T follicular helper cell (primary cell): ENCODE data around the gene CEP20.

Experiments
- DNase-seq: peaks from one replicate; pipeline ENCODE4 v3.0.0-alpha.2; 2020; ENCODE audit warnings: low read depth

CEP20 gene

DNA sequence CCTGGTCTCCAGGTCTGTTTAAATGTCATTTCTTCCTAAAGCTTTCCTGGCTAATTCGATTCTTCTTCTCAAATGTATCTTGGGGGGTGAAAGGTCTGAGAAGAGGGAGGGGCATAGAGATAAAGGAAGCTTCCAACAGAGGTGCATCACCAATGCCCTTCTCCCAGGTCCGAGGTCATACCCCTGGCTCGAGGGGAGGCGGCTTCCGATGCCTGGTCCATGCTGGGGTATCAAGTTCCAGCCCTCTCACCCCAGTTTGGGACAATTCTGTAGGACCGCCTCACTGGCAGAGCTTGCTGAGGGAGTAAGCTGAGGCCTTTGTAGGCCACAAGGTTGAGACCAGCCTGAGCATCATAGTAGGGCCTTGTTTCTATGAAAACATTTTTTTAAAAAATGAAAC is 10.3 kb upstream of the CEP20 start:
- no peak for DNase-seq

DNA sequence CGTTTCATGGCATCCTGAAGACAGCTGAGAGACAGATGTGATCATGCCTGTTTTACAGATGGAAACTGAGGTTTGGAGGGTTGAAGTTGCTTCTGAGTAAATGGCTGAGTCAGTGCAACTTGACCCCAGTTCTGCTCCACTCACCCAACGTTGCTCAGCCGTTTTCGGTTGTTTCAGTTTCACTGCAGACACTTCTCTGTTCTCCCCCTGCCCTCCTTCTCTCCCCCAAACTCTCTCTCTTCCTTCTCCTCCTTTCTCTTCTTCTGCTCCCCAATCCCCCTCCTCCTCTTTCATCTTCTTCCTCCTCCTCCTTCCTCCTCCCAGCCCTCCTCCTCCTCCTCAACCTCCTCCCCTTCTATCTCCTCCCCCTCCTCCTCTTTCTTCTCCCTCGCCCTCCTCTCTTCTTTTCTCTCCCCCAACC is 9.4 kb upstream of the CEP20 start:
- no peak for DNase-seq

DNA sequence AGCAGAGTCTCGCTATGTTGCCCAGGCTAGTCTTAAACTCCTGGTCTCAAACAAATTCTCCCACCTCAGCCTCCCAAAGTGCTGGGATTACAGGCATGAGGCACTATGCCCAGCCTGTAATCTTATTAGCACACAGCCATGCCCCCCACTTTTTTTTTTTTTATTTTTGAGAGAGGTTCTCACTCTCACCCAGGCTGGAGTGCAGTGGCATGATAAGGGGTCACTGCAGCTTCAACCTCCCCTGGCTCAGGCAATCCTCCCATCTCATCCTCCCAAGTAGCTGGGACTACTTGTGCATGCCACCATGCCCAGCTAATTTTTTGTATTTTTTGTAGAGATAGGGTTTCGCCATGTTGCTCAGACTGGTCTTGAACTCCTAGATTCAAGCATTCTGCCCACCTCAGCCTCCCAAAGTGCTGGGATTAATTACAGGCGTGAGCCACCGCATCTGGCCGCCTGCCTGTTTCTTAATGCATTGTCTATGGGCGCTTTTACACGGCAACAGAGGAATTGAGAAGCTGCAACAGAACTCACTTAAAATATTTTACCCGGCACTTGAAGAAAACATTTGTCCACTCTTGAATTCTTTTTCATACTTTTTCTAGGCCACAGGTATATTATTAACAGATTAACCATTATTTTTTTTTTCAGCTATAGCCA is 8.8 kb upstream of the CEP20 start:
- no peak for DNase-seq

DNA sequence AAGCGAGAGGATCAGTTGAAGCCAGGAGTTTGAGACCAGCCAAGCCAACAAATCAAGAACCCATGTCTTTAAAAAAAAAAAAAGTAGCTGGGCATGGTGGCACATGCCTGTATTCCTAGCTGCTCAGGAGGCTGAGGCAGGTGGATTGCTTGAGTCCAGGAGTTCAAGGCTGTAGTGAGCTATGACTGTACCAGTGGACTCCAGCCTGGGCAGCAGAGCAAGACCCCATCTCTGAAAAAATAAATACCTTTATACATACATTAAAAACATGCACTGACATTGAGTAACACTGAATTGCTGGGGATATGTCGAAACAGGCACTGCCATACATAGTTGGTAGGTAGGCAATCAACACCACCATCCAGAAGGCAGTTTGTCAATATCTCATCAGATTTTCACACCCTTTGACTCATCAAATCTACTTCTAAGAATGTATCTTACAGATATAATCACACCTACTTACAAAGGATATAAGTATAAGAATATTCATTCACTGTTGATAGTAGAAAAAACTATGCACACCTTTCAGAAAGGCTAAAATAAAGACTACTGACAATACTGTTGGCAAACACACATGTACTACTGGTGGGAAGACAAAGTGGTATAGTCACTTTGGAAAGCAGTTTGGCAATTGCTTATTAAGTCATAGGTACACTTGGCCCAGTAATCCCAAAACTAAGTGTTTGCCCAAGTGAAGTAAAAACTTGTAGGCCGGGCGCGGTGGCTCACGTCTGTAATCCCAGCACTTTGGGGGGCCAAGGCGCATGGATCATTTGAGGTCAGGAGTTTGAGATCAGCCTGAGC is 6.4 kb upstream of the CEP20 start:
- no peak for DNase-seq

DNA sequence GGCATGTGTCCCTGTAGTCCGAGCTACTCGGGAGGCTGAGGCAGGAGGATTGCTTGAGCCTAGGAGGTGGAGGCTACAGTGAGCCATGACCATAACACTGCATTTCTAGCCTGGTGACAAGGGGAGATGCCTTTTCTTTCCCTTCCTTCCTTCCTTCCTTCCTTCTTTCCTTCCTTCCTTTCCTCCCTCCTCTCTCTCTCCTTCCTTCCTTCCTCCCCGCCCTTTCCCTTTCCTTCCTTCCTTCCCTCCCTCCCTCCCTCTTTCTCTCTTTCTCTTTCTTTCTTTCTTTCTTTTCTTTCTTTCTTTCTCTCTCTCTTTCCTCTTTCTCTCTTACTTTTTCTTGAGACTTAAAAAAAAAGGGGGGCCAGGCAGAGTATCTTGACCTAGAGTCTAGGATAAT is 3.1 kb upstream of the CEP20 start:
- DNase-seq: no peak

DNA sequence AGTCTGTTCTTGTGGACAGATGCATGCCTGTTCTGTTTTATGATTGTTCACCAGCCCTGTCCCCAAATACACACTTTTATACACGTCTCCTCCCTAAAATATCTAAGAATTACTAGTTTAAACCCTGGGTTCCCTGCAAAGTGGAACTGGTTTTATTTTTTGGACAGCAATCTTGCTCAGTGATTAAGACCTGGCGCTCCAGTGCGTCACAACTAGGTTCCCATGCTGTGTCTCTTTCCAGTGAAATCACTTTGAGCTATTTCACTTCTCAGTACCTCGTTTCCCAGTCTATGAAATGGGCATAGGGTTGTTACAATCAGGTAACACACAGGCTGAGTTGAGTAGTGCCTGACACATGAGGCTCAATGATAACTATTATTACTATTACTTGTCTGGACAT is 1.1 kb downstream of the CEP20 start:
- DNase-seq: no peak

DNA sequence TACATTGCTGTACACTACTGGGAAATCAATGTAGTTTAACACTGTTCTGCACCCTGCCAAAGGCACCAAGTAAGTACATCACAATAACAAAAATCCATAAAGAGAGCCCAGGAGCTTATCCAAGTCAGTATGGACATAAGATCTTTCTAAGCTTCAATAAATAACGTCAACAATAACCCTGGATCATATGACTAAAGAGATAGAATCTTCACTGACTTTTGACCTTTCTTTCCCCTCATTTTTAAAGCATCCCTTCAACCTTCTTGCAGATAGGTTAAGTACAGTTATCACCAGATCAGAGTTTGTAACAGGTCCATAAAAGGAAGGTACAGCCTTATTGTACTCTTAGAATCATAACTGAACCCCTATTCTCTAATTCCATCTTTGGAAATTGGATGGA is 2.3 kb downstream of the CEP20 start:
- DNase-seq: no peak

DNA sequence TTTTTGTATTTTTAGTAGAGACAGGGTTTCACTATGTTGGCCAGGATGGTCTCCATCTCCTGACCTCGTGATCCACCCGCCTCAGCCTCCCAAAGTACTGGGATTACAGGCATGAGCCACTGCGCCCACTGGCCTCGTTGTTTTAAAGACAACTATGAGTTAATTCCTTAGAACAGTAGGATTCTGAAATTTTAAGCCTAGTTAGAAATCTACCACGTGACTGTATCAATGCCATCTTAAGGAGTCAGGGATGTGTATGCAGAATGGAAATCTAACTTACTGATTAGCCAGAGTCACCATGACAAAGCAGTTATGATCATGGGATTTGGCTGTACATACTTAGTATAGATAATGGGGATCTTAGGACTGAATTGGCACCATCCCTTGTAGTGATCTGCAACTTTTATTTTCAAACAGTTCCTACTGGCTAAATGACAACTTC is 2.8 kb downstream of the CEP20 start:
- DNase-seq: no peak

DNA sequence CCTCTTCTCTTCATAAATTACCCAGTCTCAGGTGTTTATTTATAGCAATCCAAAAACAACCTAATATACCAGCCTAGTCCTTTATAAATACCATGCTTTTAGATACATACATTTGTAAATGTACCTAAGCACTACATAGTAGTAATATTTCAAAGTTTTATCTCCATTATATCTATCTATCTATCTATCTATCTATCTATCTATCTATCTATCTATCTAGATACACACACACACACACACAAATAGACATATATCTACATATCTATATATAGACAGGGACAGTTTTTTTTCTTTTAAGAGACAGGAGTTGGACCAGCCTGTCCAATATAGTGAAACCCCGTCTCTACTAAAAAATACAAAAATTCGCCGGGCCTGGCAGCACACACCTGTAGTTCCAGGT is 5.8 kb downstream of the CEP20 start:
- no peak for DNase-seq

DNA sequence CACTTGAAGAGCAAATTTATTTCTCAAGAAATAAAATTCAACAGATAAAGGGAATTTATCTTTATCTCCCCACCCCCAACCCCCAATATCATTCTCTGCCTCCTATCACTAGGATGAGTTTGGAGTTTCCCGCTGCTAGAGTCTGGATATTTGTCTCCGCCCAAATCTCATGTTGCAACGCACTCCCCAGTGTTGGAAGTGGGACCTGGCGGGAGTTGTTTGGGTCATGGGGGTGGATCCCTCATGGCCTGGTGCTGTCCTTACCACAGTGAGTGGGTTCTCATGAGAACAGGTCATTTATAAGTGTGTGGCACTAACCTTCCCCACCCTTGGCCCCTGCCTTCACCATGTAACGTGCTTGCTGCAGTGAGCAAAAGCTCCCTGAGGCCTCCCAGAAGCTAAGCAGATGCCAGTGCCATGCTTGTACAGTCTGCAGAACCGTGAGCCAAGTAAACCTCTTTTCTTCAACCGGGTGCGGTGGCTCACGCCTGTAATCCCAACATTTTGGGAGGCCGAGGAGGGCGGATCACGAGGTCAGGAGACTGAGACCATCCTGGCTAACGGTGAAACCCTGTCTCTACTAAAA is 6.5 kb downstream of the CEP20 start:
- DNase-seq: no peak

DNA sequence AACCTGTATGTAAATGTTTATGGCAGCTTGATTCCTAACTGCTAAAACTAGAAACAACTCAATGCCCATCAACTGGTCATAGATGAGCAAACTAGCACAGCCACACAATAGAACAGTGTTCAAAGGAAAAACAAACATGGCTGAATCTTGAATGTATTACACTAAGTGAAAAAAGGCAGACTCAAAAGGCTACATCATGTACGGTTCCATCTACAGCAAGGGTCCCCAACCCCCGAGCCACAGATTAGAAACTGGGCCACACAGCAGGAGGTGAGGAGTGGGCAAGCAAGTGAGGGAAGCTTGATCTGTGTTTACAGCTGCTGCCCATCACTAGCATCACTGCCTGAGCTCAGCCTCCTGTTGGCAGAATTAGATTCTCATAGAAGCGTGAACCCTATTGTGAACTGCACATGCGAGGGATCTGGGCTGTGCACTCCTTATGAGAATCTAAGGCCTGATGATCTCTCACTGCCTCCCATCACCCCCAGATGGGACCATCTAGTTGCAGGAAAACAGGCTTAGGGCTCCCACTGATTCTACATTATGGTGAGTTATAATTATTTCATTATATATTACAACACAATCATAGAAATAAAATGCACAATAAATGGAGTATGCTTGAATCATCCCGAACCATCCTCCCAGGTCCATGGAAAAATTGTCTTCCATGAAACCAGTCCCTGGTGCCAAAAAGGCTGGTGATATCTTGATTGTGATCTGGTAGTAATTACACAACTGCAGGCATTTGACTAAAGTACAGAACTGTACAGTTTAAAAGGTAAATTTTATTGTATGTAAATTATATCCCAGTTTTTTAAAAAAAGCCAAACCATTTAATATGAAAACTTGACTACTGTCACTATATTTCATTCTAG is 7.7 kb downstream of the CEP20 start:
- no peak for DNase-seq

DNA sequence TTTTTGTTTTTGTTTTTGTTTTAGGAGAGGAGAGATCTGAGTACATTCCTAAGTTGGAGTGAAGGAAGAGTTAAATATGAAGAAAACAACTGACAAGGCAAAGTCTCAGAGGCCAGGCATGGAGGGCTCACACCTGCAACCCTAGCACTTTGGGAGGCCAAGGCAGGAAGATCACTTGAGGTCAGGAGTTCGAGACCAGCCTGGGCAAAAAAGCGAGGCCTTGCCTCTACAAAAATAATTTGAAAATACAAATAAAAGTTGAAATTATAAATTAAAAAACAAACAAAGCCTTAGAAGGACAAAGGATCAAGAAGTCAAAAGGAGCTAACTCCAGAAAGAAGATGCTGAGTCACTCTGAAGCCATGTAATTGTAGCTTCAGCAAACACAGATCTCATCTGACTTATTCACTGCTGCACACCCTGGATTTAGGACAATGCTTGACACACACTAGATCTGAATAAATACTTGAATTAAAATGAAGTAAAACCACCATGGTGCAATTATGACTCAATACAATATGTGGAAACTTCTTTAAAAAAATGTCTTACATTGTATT is 9.1 kb downstream of the CEP20 start:
- DNase-seq: no peak

DNA sequence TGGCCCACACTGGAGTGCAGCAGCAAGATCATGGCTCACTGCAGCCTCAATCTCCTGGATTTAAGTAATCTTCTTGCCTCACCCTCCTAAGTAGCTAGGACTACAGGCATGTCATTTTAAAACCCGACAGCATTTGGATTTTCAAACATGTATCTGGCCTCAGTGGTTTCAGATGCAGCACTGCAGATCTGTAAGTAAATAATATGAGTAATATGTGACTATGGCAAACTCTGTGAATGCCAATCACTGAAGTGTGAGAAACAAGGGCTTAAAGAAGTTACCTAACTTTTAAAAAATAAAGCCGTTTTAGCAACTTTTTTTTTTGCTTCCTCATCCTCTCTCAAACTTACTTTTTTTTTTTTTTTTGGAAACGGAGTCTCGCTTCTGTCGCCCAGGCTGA is 11.9 kb downstream of the CEP20 start:
- no peak for DNase-seq

DNA sequence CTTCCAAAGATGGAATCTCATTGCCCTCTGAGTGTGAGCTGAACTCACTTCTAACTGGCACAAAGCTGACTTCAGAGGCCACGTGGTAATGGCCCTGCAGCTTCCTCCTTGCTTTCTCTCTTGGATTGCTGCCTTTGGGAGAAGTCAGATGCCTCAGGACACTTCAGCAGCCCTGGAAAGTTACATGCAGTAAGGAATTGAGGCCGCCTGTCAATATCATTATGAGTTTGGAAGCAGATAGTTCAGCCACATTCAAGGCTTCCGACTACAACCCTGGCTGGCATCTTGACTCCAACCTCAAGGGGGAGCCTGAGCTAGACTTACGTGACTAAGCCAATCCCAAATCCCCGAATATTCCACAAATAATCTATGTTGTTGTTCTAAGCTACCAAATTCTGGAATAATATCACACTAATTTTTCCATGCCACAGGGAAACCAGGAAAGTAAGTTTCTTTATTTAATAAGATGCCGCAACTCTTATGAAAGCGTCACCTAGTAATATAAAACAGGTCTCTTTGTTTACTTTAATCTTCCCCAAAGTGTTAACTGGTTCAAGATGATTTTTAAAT is 13.6 kb downstream of the CEP20 start:
- no peak for DNase-seq

DNA sequence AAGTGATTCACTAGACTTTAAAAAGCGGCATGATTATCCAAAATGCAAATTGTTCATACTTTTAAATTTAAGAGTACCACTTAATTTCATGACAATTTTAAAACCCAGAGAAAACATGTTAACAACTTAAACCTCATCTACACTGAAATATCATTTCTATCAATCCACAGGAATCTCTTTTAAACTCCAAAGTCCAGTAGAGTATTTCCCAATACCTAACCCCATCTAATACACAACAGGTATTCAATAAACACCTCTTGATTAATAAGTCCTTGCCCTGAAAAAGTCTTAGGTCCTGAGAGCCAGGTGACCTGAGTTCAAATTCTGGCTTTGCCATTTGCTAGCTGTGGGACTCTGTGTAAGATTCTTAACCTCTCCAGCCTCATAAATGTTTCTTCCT is 14.7 kb downstream of the CEP20 start:
- no peak for DNase-seq

DNA sequence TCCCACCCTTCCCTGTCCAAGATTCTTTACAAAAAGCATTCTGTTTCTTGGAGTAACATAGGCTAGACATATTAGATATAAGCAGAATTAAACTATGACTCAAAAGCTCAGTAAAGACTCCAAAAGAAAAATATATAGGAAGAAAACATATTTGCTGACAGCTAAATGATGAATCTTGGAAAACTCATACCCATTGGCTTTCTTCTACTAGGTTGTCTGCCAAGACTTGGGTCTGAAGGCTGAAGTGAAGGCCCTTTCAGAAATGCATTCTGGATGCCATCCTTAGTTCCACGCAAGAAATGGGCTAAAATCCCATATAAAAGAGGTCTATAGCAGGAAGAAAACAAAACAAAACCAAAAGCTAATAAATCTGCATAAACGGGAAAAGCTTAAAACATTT is 15.1 kb downstream of the CEP20 start:
- no peak for DNase-seq

DNA sequence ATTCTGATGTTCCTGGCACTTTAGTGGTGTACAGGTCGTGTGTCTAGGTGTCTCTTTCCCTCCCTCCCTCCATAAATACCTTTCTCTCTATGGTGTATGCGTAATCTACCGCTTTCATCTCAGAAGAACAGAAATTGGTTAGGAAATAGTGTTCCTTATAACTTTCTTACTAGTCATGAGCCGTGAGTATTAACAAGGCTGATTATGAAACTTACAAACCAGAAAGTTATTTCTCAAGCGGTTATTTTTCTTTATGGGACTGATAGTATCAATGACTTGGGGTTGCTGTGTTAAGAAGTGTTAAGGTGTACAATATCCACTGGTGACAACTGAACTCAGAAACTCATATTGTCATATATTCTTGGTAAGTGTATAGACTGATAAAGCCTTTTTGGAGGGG is 18.4 kb downstream of the CEP20 start:
- no peak for DNase-seq

DNA sequence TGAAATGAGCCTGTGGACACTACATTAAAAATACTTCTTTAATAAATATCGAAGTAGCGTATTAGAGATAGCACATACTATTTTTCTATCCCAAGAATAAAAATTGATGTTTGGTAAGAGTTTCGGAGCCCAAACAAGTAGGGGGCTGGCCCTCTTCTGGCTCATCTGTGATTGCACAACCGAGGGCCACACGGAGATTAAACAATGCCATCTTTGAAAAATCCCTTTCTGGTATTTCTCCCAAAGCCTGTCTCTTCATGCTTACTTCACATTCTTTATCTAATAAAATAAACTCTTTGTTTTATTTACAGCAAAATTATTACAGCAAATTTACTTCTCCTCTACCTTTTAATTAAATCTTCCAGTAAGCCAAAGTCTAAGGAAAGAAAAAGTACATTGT is 22.0 kb downstream of the CEP20 start:
- DNase-seq: no peak

DNA sequence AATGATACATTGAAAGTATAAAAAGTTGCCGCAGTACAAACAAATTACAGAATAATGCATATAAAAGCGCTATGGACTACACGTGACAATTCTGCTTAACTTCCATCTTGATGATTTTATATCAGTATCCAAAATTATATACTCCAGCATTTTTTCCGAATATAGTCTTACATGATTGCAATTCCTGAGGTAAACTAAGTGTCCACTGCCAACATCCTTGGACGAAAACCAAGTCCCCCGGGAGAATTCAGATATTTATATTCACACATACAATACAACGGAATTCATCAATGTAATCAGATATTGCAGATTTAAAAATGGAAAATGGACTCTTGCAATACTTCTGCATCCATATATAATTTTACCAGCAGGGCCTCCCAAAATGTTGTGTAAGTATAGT is 22.7 kb downstream of the CEP20 start:
- no peak for DNase-seq

DNA sequence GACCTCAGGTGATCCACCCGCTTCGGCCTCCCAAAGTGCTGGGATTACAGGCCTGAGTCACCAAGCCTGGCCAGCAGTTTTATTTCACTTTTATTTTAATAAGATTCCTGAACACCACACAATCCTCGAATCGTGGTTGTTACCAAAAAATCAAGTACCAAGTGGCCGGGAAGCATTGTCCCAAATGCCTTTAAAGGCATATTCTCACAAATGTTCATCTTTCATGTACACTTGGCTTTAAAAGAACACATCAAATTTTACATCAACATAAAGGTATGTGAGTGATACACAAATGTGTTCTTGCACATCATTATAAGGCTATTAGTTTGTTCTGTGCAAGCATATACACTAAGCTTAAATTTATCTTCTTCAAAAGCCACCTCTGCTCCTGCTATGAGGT is 23.5 kb downstream of the CEP20 start:
- DNase-seq: no peak

DNA sequence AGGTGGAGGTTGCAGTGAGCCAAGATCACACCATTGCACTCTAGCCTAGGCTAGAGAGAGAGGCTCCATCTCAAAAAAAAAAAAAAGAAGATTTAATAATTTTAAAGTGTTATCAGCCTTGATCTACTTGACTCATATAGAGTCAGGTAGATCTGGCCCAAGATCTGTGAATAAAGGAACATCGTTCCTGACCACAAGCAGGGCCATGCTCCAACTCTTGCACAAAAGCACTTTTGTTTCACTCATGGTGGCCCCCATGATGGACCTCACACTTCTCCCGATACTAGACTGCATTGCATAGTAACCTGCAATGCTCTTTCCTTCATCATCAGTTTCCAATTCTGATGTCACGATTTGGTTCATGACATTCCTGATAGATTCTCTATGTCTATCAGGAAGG is 26.4 kb downstream of the CEP20 start:
- no peak for DNase-seq
